HepG2 (cell line): Measurements from ENCODE around the gene KCNE5. TPM values are rescaled to one million over a fixed set of nuclear protein-coding genes. Genes with fewer than 3 reads are reported as not detected.

ENCODE experiments used
- ATAC-seq: fragments of 200-7000 bp; cut with Tn5 transposase; 3 replicates; pipeline ENCODE4 v1.9.1; 2020; ENCODE audit warnings: mild to moderate bottlenecking, moderate library complexity
- BruUV-seq: library from RNA; stranded (reverse); fragments of 400-500 nt; replicated peaks from 2 replicates; lab custom pipeline; 2021; lab: Mats Ljungman, UMichigan
- CTCF ChIA-PET: fragments of 300-600 bp; formaldehyde crosslinking; extraction: SDS; loops from one replicate; lab custom pipeline; 2021; ENCODE audit warnings: low total read pairs, inconsistent platforms, low intra/inter-chr PET ratio; lab: Yijun Ruan, JAX
- POLR2A ChIA-PET: fragments of 350-600 bp; sonication (Branson Sonifier 250); formaldehyde crosslinking; loops from one replicate; lab custom pipeline; 2020; ENCODE audit warnings: antibody characterized with exemption, inconsistent platforms; lab: Yijun Ruan, JAX
- DNase-seq: peaks from one replicate; pipeline ENCODE4 v3.0.0-alpha.2; 2015; ENCODE audit warnings: low spot score
- FAIRE-seq: peaks from 3 replicates; lab custom pipeline; 2011; peaks lifted over from hg19 to GRCh38; lab: Jason Lieb, UNC
- H2AFZ ChIP-seq: one replicate; pipeline ENCODE4 v1.6.1; 2011; ENCODE audit warnings: low read length, inconsistent platforms
- H3K27ac ChIP-seq: fragments of 300-600 bp; 3 replicates; pipeline ENCODE4 v1.8.0; 2011; ENCODE audit warnings: mixed run types, mild to moderate bottlenecking, mixed read lengths, low read length, inconsistent platforms; ENCODE audit not compliant: insufficient read depth; ENCODE audit errors: extremely low read length
- H3K27me3 ChIP-seq, 2 experiments: fragments of 200-600 bp in 1 of 2; 2 replicates in 1 of 2; 3 replicates in 1 of 2; pipeline versions ENCODE4 v1.6.0 to v1.8.0; 2011; ENCODE audit warnings: low read length in 2 of 2, mild to moderate bottlenecking in 2 of 2, moderate library complexity in 2 of 2, inconsistent platforms in 1 of 2; ENCODE audit not compliant: insufficient read depth in 2 of 2, control insufficient read depth in 1 of 2
- H3K36me3 ChIP-seq, 2 experiments: fragments of 200-600 bp in 1 of 2; replicated peaks in 1 of 2; 2 replicates in 1 of 2; 3 replicates in 1 of 2; pipeline versions ENCODE4 v1.5.1 to v1.8.0; 2011; ENCODE audit warnings: low read length in 2 of 2, inconsistent platforms in 1 of 2; ENCODE audit not compliant: insufficient read depth in 2 of 2, control insufficient read depth in 1 of 2
- H3K4me1 ChIP-seq: 2 replicates; pipeline ENCODE4 v1.5.1; 2012; ENCODE audit warnings: low read length, inconsistent platforms; ENCODE audit not compliant: insufficient read depth
- H3K4me2 ChIP-seq: 2 replicates; pipeline ENCODE4 v1.6.0; 2011; ENCODE audit warnings: low read depth, low read length, inconsistent platforms
- H3K4me3 ChIP-seq, 3 experiments: fragments of 200-600 bp in 1 of 3; sonication (generic), shearing (Covaris generic) in 1 of 3; replicated peaks in 1 of 3; 2 replicates each; pipeline ENCODE4 v1.5.1; 2011 to 2016; ENCODE audit warnings: low read length in 3 of 3, inconsistent platforms in 2 of 3, low read depth in 2 of 3, mild to moderate bottlenecking in 2 of 3, control low read depth in 1 of 3, mixed read lengths in 1 of 3; ENCODE audit not compliant: insufficient read depth in 1 of 3
- H3K79me2 ChIP-seq: one replicate; pipeline ENCODE4 v1.6.1; 2011; ENCODE audit warnings: low read length, inconsistent platforms; ENCODE audit not compliant: insufficient read depth
- H3K9ac ChIP-seq: 2 replicates; pipeline ENCODE4 v1.6.0; 2011; ENCODE audit warnings: mild to moderate bottlenecking, low read depth, low read length, inconsistent platforms; ENCODE audit not compliant: insufficient read depth
- H3K9me3 ChIP-seq: 2 replicates; pipeline ENCODE4 v1.5.1; 2012; ENCODE audit warnings: mild to moderate bottlenecking, low read length
- H4K20me1 ChIP-seq: 2 replicates; pipeline ENCODE4 v1.6.0; 2011; ENCODE audit warnings: inconsistent platforms, mild to moderate bottlenecking, low read length, moderate library complexity; ENCODE audit not compliant: insufficient read depth
- ARID3A ChIP-seq: IDR thresholded peaks from 2 replicates; pipeline ENCODE4 v1.6.1; 2012; ENCODE audit warnings: low read depth, low read length, improper control_type of control experiment
- ASH2L ChIP-seq: fragments of 300-600, 200-600 bp; sonication (generic); IDR thresholded peaks from 2 replicates; pipeline ENCODE4 v1.7.0; 2017; ENCODE audit warnings: low read depth, mild to moderate bottlenecking, moderate library complexity, mixed read lengths, low read length; ENCODE audit not compliant: insufficient read length
- FOSL2 ChIP-seq: sonication (generic); formaldehyde crosslinking; IDR thresholded peaks from 2 replicates; pipeline ENCODE4 v1.4.0; 2020; ENCODE audit warnings: missing genetic modification reagents
- KDM5B ChIP-seq: sonication (generic); formaldehyde crosslinking; IDR thresholded peaks from 2 replicates; pipeline ENCODE4 v1.4.0; 2020; ENCODE audit warnings: missing genetic modification reagents, mild to moderate bottlenecking, borderline replicate concordance
- NFYC ChIP-seq: IDR thresholded peaks from 2 replicates; pipeline ENCODE4 v1.6.1; 2016; ENCODE audit warnings: missing genetic modification reagents, missing compliant biosample characterization
- NR1H2 ChIP-seq: sonication (generic); formaldehyde crosslinking; IDR thresholded peaks from 2 replicates; pipeline ENCODE4 v1.8.1; 2022; ENCODE audit warnings: low read depth, missing genetic modification reagents, borderline replicate concordance
- THAP11 ChIP-seq: IDR thresholded peaks from 2 replicates; pipeline ENCODE4 v1.6.1; 2016; ENCODE audit warnings: missing biosample characterization, missing genetic modification reagents
- ZBTB25 ChIP-seq: IDR thresholded peaks from 2 replicates; pipeline ENCODE4 v1.6.1; 2018; ENCODE audit warnings: missing genetic modification reagents
- ZC3H4 ChIP-seq: sonication (generic); formaldehyde crosslinking; IDR thresholded peaks from 2 replicates; pipeline ENCODE4 v1.4.0; 2020; ENCODE audit warnings: missing genetic modification reagents, borderline replicate concordance
- ZNF549 ChIP-seq: sonication (generic); formaldehyde crosslinking; IDR thresholded peaks from 2 replicates; pipeline ENCODE4 v1.5.0; 2020; ENCODE audit warnings: missing genetic modification reagents
- ZNF569 ChIP-seq: sonication (generic); formaldehyde crosslinking; IDR thresholded peaks from 2 replicates; pipeline ENCODE4 v1.5.0; 2020; ENCODE audit warnings: mild to moderate bottlenecking, missing genetic modification reagents, moderate library complexity, borderline replicate concordance
- ZNF878 ChIP-seq: sonication (generic); formaldehyde crosslinking; IDR thresholded peaks from 2 replicates; pipeline ENCODE4 v1.8.1; 2023; ENCODE audit warnings: mild to moderate bottlenecking, missing genetic modification reagents, moderate library complexity
- ZSCAN5A ChIP-seq: sonication (generic); formaldehyde crosslinking; IDR thresholded peaks from 2 replicates; pipeline ENCODE4 v1.8.0; 2022; ENCODE audit warnings: mild to moderate bottlenecking, missing genetic modification reagents, borderline replicate concordance
- WGBS: methylation state at CpG from one replicate; pipeline ENCODE4 v1.1.6; 2017; ENCODE audit warnings: low lambda C conversion rate; 5-methylcytosine and 5-hydroxymethylcytosine counted together
- in situ Hi-C: cut with HindIII; loops from 2 replicates; pipeline ENCODE4 v1.10.0; 2017; ENCODE audit warnings: low pct_unique_long_range_greater_than_20kb; ENCODE audit not compliant: extremely low pct_ligation_motif_present
- intact Hi-C: fragments of 100-400 bp; cut with micrococcal nuclease; formaldehyde crosslinking; loops from one replicate; pipeline ENCODE4 v1.10.0; 2022; ENCODE audit not compliant: unreplicated experiment
- polyA plus RNA-seq, 8 experiments: library from polyadenylated mRNA; depleted of rRNA in 3 of 8; stranded (reverse) in 7 of 8; unstranded in 1 of 8; fragments of >200 nt; fragmentation: Illumina TruSeq in 4 of 8; extraction: Trizol in 4 of 8; gene quantifications; 2 replicates each; pipeline versions ENCODE4 v1.2.1 to v1.2.3, GENCODE V29; 2011 to 2016; ENCODE audit warnings: low read depth in 4 of 8, missing spikeins in 1 of 8, mixed read lengths in 1 of 8; ENCODE audit not compliant: insufficient read depth in 1 of 8
- total RNA-seq, 5 experiments: library from RNA; depleted of rRNA; stranded (reverse); fragments of >200 nt; fragmentation: Illumina TruSeq; extraction: Trizol; gene quantifications; 2 replicates each; pipeline ENCODE4 v1.2.3, GENCODE V29; 2016; ENCODE audit warnings: low read depth in 1 of 5

The KCNE5 gene
- total and polyA plus RNA-seq, 2 of the 13 experiments (the other 11 are each of a cell fraction or from before 2014, with no cell fraction given), result 0.33 to 1.4 TPM

GRCh38 chrX:109596015-109596414 is 29.0 kb downstream of the KCNE5 start:
- Histone ChIP-seq H3K9ac (no peak overlapping the region), H3K9me3 (no peaks in the 10 kb centered on the region), H4K20me1 (no peaks in the 10 kb centered on the region), H2AFZ (no peak overlapping the region), H3K36me3 (no peaks in the 10 kb centered on the region), H3K27ac (no peak overlapping the region), H3K79me2 (no peaks in the 10 kb centered on the region), H3K4me1 (no peaks in the 10 kb centered on the region), H3K27me3 (no peaks in the 10 kb centered on the region), H3K4me3 (no peak overlapping the region), H3K4me2 (no peak overlapping the region)
- ATAC-seq (no peak), DNase-seq (no peak), FAIRE-seq (no peak)
- POLR2A ChIA-PET, result no interaction called here
- no TSS peak for BruUV-seq
- 34% methylated on average over 3 of the region's 3 CpGs for WGBS
- intact Hi-C loops, result no loop called here
- CTCF ChIA-PET, result no interaction called here
- in situ Hi-C loops, result no loop called here
- TF ChIP-seq ZNF569 (CRISPR knock-in tag) (no peak), NFYC (CRISPR knock-in tag) (no peak), ARID3A (no peak), ZNF878 (no peak), ZNF549 (CRISPR knock-in tag) (no peak), THAP11 (CRISPR knock-in tag) (no peak), ASH2L (no peak)

- no peaks in the 10 kb centered on the region for H3K79me2 ChIP-seq
- no peaks in the 10 kb centered on the region for H3K4me1 ChIP-seq
- no peaks in the 10 kb centered on the region for H4K20me1 ChIP-seq
- ChIA-PET POLR2A (no interaction called here), CTCF (no interaction called here)
- H2AFZ ChIP-seq, result no peak overlapping the region
- in situ Hi-C loops (no loop called here), intact Hi-C loops (no loop called here)
- no peak overlapping the region for H3K4me2 ChIP-seq
- no TSS peak for BruUV-seq
- FAIRE-seq (no peak), DNase-seq (no peak), ATAC-seq (no peak)
- TF ChIP-seq KDM5B (CRISPR knock-in tag), result no peak
- no peak for TF ChIP-seq ZC3H4
- TF ChIP-seq ZSCAN5A (CRISPR knock-in tag), result no peak
- TF ChIP-seq FOSL2 (CRISPR knock-in tag), result no peak
- no peak for TF ChIP-seq ZBTB25
- TF ChIP-seq NR1H2, result no peak
- H3K27ac ChIP-seq, result no peak overlapping the region
- no peak overlapping the region for H3K4me3 ChIP-seq
- no peaks in the 10 kb centered on the region for H3K36me3 ChIP-seq
- no peak overlapping the region for H3K9ac ChIP-seq
- no peaks in the 10 kb centered on the region for H3K9me3 ChIP-seq
- H3K27me3 ChIP-seq, result no peaks in the 10 kb centered on the region
- WGBS, result 67% methylated on average over 4 of the region's 4 CpGs
Measured at GRCh38 chrX:109590176-109590575, 34.8 kb downstream of the KCNE5 start.
